Subcutaneous abdominal adipose tissue (tissue), 5 donors: ENCODE results near the gene CATSPER4.

Experiments
- H3K27ac ChIP-seq: one replicate; pipeline ENCODE4 v1.7.0; 2013; ENCODE audit warnings: low read depth, mild to moderate bottlenecking, inconsistent platforms, low read length, moderate library complexity
- H3K27me3 ChIP-seq, 5 donors: one replicate each; pipeline ENCODE4 v1.7.0; 2013; ENCODE audit warnings: low read length in 5 of 5, inconsistent platforms in 1 of 5; ENCODE audit not compliant: control insufficient read depth in 5 of 5, insufficient read depth in 4 of 5
- H3K36me3 ChIP-seq, 5 donors: one replicate each; pipeline ENCODE4 v1.7.0; 2013; ENCODE audit warnings: low read length in 5 of 5; ENCODE audit not compliant: control insufficient read depth in 5 of 5, insufficient read depth in 5 of 5
- H3K4me1 ChIP-seq, 5 donors: one replicate each; pipeline ENCODE4 v1.7.0; 2013; ENCODE audit warnings: low read length in 5 of 5, mild to moderate bottlenecking in 3 of 5, moderate library complexity in 1 of 5; ENCODE audit not compliant: control insufficient read depth in 5 of 5, insufficient read depth in 5 of 5
- H3K4me3 ChIP-seq, 5 donors: one replicate each; pipeline ENCODE4 v1.7.0; 2013; ENCODE audit warnings: low read length in 5 of 5, low read depth in 1 of 5
- H3K9ac ChIP-seq, 5 donors: one replicate each; pipeline ENCODE4 v1.7.0; 2013; ENCODE audit warnings: low read length in 5 of 5, mild to moderate bottlenecking in 4 of 5, moderate library complexity in 3 of 5
- H3K9me3 ChIP-seq, 5 donors: one replicate each; pipeline ENCODE4 v1.7.0; 2013; ENCODE audit warnings: low read length in 5 of 5; ENCODE audit not compliant: control insufficient read depth in 5 of 5
- donor health status: healthy.
- donor health status: healthy.
- donor health status: healthy.
- donor health status: healthy.
- donor health status: healthy.

Gene CATSPER4

GRCh38 chr1:26171084-26172072 lies 19.0 kb upstream of the CATSPER4 start, which contains the start of gene ZNF593OS:
TSS of gene ZNF593OS (minus strand) at chr1:26171832. CDS start at chr1:26171661, 171 bp downstream.
- Histone ChIP-seq H3K4me1 (peaks cover 2 to 21% (median 18%) of the 10 kb centered on the region in 5 donors), H3K9me3 (no peaks in the 10 kb centered on the region), H3K27ac (no peak within 1 kb of the TSS), H3K27me3 (no peaks in the 10 kb centered on the region), H3K36me3 (peaks cover 0 to 5% (median 0%) of the 10 kb centered on the region in 5 donors), H3K9ac (peak within 1 kb of the TSS in 2 of 5 donors; percentile 94 to 95), H3K4me3 (peak within 1 kb of the TSS in 3 of 5 donors; percentile 77 to 91 (median 89))

- peaks cover 0 to 5% (median 0%) of the 10 kb centered on the region in 5 donors for H3K36me3 ChIP-seq
- H3K4me3 ChIP-seq = no peak overlapping the region
- peaks cover 0 to 5% (median 0%) of the 10 kb centered on the region in 5 donors for H3K27me3 ChIP-seq
- H3K27ac ChIP-seq = no peak overlapping the region
- peaks cover 2 to 10% (median 6%) of the 10 kb centered on the region in 5 donors for H3K4me1 ChIP-seq
- no peaks in the 10 kb centered on the region for H3K9me3 ChIP-seq
- H3K9ac ChIP-seq = no peak overlapping the region
Observed at GRCh38 chr1:26175346-26175745, 15.1 kb upstream of the CATSPER4 start.

- no peak within 1 kb of the TSS for H3K27ac ChIP-seq
- peaks cover 0 to 5% (median 0%) of the 10 kb centered on the region in 5 donors for H3K27me3 ChIP-seq
- H3K9ac ChIP-seq = no peak within 1 kb of the TSS
- no peaks in the 10 kb centered on the region for H3K4me1 ChIP-seq
- H3K9me3 ChIP-seq = no peaks in the 10 kb centered on the region
- H3K4me3 ChIP-seq = no peak within 1 kb of the TSS
- no peaks in the 10 kb centered on the region for H3K36me3 ChIP-seq
Observed at GRCh38 chr1:26177182-26177684, 13.2 kb upstream of the CATSPER4 start, which contains the start of gene CNKSR1. TSS of gene CNKSR1 (plus strand) at chr1:26177491. CDS start at chr1:26177548, 57 bp downstream.

- H3K27ac ChIP-seq = no peak overlapping the region
- no peaks in the 10 kb centered on the region for H3K36me3 ChIP-seq
- no peak overlapping the region for H3K9ac ChIP-seq
- H3K4me1 ChIP-seq = no peaks in the 10 kb centered on the region
- peaks cover 0 to 5% (median 0%) of the 10 kb centered on the region in 5 donors for H3K27me3 ChIP-seq
- no peaks in the 10 kb centered on the region for H3K9me3 ChIP-seq
- no peak overlapping the region for H3K4me3 ChIP-seq
Observed at GRCh38 chr1:26180010-26180506, 10.3 kb upstream of the CATSPER4 start.

GRCh38 chr1:26181586-26182382 lies 8.6 kb upstream of the CATSPER4 start:
- Histone ChIP-seq H3K9me3 (no peaks in the 10 kb centered on the region), H3K4me1 (no peaks in the 10 kb centered on the region), H3K27me3 (peaks cover 0 to 5% (median 0%) of the 10 kb centered on the region in 5 donors), H3K4me3 (no peak overlapping the region), H3K9ac (no peak overlapping the region), H3K27ac (no peak overlapping the region), H3K36me3 (no peaks in the 10 kb centered on the region)

GRCh38 chr1:26182383-26182696 lies 8.1 kb upstream of the CATSPER4 start:
- H3K36me3 ChIP-seq = no peaks in the 10 kb centered on the region
- no peaks in the 10 kb centered on the region for H3K4me1 ChIP-seq
- H3K4me3 ChIP-seq = no peak overlapping the region
- no peak overlapping the region for H3K9ac ChIP-seq
- no peak overlapping the region for H3K27ac ChIP-seq
- no peaks in the 10 kb centered on the region for H3K9me3 ChIP-seq
- H3K27me3 ChIP-seq = peaks cover 0 to 2% (median 0%) of the 10 kb centered on the region in 5 donors

- H3K27me3 ChIP-seq = peaks cover 0 to 3% (median 0%) of the 10 kb centered on the region in 5 donors
- H3K9me3 ChIP-seq = no peaks in the 10 kb centered on the region
- no peak overlapping the region for H3K27ac ChIP-seq
- H3K36me3 ChIP-seq = no peaks in the 10 kb centered on the region
- no peak overlapping the region for H3K9ac ChIP-seq
- H3K4me3 ChIP-seq = no peak overlapping the region
- no peaks in the 10 kb centered on the region for H3K4me1 ChIP-seq
Observed at GRCh38 chr1:26184086-26184485, 6.3 kb upstream of the CATSPER4 start.

- H3K27ac ChIP-seq = no peak overlapping the region
- no peaks in the 10 kb centered on the region for H3K36me3 ChIP-seq
- H3K4me3 ChIP-seq = no peak overlapping the region
- H3K4me1 ChIP-seq = no peaks in the 10 kb centered on the region
- no peaks in the 10 kb centered on the region for H3K9me3 ChIP-seq
- peaks cover 0 to 3% (median 0%) of the 10 kb centered on the region in 5 donors for H3K27me3 ChIP-seq
- H3K9ac ChIP-seq = no peak overlapping the region
Observed at GRCh38 chr1:26184883-26185282, 5.5 kb upstream of the CATSPER4 start.

GRCh38 chr1:26187882-26188281 lies 2.5 kb upstream of the CATSPER4 start:
- H3K9me3 ChIP-seq = no peaks in the 10 kb centered on the region
- H3K9ac ChIP-seq = no peak overlapping the region
- H3K4me1 ChIP-seq = no peaks in the 10 kb centered on the region
- H3K27me3 ChIP-seq = peaks cover 0 to 3% (median 0%) of the 10 kb centered on the region in 5 donors
- H3K27ac ChIP-seq = no peak overlapping the region
- H3K36me3 ChIP-seq = no peaks in the 10 kb centered on the region
- no peak overlapping the region for H3K4me3 ChIP-seq
